HEK293T (cell line): ENCODE data around the gene S100A16.

Source experiments
- ELF4 ChIP-seq: fragments of 450-650 bp; IDR thresholded peaks from 2 replicates; pipeline ENCODE4 v1.6.1; 2017; ENCODE audit warnings: antibody characterized with exemption
- NFRKB ChIP-seq: fragments of 450-650 bp; IDR thresholded peaks from 2 replicates; pipeline ENCODE4 v1.6.1; 2016; ENCODE audit warnings: mild to moderate bottlenecking, moderate library complexity

DNA sequence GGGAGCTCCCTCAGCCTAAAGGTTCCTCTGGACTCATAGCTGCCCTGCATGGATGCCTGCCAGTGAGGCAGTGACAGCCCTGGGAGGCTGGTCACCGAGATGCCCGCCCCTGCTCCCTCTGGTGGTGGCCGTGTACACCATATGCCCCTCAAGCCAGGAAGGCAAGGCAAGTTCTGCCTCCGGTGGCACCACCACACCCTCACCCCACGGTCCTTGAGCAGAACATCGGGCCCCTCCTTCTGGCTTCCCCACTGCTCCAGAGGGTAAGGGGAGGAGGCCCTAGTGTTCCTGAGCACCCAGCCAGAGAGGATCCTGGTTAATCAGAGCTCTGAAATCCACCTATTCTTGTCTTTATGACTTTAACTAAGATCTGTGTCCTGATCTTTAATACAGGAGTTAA lies 4.7 kb upstream of the S100A16 start:
- TF ChIP-seq NFRKB (no peak), ELF4 (no peak)
